Uterus (tissue), 4 donors: ENCODE measurements around the gene MYH10. TPM values are rescaled to one million over a fixed set of nuclear protein-coding genes. Genes with fewer than 3 reads are reported as not detected.

ENCODE experiments used
- DNase-seq, 2 donors: peaks; one replicate each; pipeline ENCODE4 v3.0.0-alpha.2; 2019 to 2020
- H3K27ac ChIP-seq, 2 donors: fragments of 200-600 bp; sonication (generic); 1 replicate in 1 of 2; 2 replicates in 1 of 2; pipeline ENCODE4 v1.5.1; 2016 to 2018
- H3K27me3 ChIP-seq, 2 donors: fragments of 200-600 bp; sonication (generic); one replicate each; pipeline ENCODE4 v1.5.1; 2018 to 2019; ENCODE audit warnings: control low read depth in 1 of 2
- H3K36me3 ChIP-seq, 2 donors: fragments of 200-600 bp; sonication (generic); one replicate each; pipeline ENCODE4 v1.5.1; 2019; ENCODE audit warnings: control low read depth in 1 of 2
- H3K4me1 ChIP-seq, 2 donors: fragments of 200-600 bp; sonication (generic); one replicate each; pipeline ENCODE4 v1.5.1; 2018 to 2019; ENCODE audit warnings: control low read depth in 1 of 2
- H3K4me3 ChIP-seq, 2 donors: fragments of 200-600 bp; sonication (generic); 1 replicate in 1 of 2; 2 replicates in 1 of 2; pipeline ENCODE4 v1.5.1; 2018 to 2019; ENCODE audit warnings: mild to moderate bottlenecking in 1 of 2
- H3K9me3 ChIP-seq, 2 donors: fragments of 200-600 bp; sonication (generic); one replicate each; pipeline ENCODE4 v1.5.1; 2019; ENCODE audit warnings: control low read depth in 1 of 2
- POLR2A ChIP-seq, 2 donors: fragments of 450-650 bp; IDR thresholded peaks; one replicate each; pipeline ENCODE4 v1.6.1; 2016; ENCODE audit warnings: antibody characterized with exemption in 2 of 2, mild to moderate bottlenecking in 1 of 2, moderate library complexity in 1 of 2
- intact Hi-C: fragments of 100-400 bp; cut with DNase I; formaldehyde crosslinking; loops from one replicate; pipeline ENCODE4 v1.15.1; 2023; ENCODE audit warnings: low total_unique reads
- total RNA-seq, 4 donors: library from RNA; depleted of rRNA in 3 of 4; stranded (reverse); fragments of >200 nt in 3 of 4; gene quantifications; one replicate each; pipeline versions ENCODE4 v1.1.0 to v1.2.4, GENCODE V29; 2014 to 2023
- TF ChIP-seq, protein P1 (sequence below), 4 experiments: fragments of 200-600 bp in 2 of 4; fragments of 450-650 bp in 2 of 4; sonication (generic) in 2 of 4; IDR thresholded peaks; one replicate each; pipeline ENCODE4 v1.5.1; 2016 to 2019; ENCODE audit warnings: antibody characterized with exemption in 4 of 4, mild to moderate bottlenecking in 2 of 4, moderate library complexity in 1 of 4
- donor health status: DM: yes; HTN: yes; CAD: no.

MYH10 gene
- total RNA-seq, 4 donors from 2014 or later, result 39.1 to 229 (median 65.0) TPM

DNA sequence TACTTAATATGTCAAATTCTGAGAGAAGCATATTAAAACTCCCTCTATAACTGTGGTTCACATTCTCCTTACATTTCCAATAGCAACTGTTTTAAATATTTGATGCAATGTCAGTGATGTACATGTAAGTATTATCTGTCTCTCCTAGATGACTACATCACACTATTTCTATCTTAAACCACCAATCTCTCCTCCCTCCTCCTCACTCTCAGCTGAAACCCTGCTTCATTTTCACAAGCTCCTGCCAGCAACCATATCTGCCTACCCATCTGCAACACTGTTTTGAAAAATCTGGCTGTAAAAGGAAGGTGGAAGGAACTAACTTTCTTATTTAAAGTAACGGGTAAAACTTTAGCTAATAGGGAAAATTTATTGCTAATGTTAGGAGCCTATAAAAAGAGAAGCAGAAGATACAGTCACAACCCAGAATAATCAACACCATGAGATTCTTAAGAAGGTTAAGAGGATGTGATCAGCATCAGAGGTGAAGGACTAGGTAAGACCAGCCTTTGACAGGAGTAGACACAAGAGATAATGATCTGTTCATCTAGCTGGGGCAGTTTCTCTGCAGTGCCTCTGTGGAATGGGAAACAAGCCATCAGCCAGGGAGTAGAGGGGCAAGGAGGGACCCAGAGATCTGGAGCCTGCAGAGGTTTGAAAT, 31.0 kb downstream of the MYH10 start:
- no peaks in the 10 kb centered on the region for H3K36me3 ChIP-seq

DNA sequence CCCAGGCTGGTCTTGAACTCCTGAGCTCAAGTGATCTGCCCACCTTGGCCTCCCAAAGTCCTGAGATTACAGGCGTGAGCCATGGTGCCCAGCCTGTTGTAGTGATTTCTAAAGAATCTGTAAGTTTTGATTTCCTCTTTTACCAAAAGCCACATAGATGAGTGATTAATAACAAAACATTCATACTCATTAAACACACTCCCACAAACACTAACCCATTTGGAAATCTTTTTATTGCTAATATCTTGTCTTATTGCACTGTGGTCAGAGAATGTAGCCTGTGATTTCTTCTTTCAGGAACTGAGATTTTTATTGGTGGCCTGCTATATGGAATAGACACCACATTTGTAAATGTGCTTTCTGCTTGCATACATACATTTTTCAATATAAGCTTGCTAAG, 31.6 kb downstream of the MYH10 start:
- H3K27ac ChIP-seq, result no peak overlapping the region
- H3K27me3 ChIP-seq, result no peaks in the 10 kb centered on the region
- H3K9me3 ChIP-seq, result no peaks in the 10 kb centered on the region
- no peaks in the 10 kb centered on the region for H3K36me3 ChIP-seq
- intact Hi-C loops, result no loop called here
- H3K4me3 ChIP-seq, result no peak overlapping the region
- H3K4me1 ChIP-seq, result no peaks in the 10 kb centered on the region
- TF ChIP-seq POLR2A (IDR thresholded peaks at IDR 0.05), result no peak
- TF ChIP-seq, protein P1, sequence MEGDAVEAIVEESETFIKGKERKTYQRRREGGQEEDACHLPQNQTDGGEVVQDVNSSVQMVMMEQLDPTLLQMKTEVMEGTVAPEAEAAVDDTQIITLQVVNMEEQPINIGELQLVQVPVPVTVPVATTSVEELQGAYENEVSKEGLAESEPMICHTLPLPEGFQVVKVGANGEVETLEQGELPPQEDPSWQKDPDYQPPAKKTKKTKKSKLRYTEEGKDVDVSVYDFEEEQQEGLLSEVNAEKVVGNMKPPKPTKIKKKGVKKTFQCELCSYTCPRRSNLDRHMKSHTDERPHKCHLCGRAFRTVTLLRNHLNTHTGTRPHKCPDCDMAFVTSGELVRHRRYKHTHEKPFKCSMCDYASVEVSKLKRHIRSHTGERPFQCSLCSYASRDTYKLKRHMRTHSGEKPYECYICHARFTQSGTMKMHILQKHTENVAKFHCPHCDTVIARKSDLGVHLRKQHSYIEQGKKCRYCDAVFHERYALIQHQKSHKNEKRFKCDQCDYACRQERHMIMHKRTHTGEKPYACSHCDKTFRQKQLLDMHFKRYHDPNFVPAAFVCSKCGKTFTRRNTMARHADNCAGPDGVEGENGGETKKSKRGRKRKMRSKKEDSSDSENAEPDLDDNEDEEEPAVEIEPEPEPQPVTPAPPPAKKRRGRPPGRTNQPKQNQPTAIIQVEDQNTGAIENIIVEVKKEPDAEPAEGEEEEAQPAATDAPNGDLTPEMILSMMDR (IDR thresholded peaks at IDR 0.05), result no peak
- no peak for DNase-seq

More for the DNA sequence above, 31.0 kb downstream of the MYH10 start:
- Histone ChIP-seq H3K27me3 (no peaks in the 10 kb centered on the region), H3K4me1 (no peaks in the 10 kb centered on the region), H3K4me3 (no peak overlapping the region), H3K27ac (no peak overlapping the region), H3K9me3 (no peaks in the 10 kb centered on the region)
- TF ChIP-seq POLR2A (IDR thresholded peaks at IDR 0.05), result no peak
- TF ChIP-seq, protein P1 (IDR thresholded peaks at IDR 0.05), result no peak
- intact Hi-C loops, result no loop called here
- DNase-seq, result no peak

DNA sequence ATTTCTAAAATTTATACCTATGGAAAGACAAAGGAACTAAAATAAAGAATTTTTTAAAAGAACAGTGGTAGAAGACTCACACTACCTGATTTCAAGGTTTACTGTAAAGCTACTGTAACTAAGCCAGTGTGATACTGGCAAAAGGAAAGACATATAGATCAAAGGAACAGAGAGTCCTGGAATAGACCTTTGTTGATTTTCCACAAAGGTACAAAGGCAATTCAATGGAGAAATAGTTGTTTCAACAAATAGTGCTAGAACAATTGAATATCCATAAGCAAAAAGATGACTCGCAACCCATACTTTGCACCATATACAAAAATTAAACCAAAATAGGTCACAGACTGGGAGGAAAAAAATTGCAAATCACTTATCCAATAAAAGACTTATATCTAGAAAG, 36.7 kb downstream of the MYH10 start:
- Histone ChIP-seq H3K4me3 (no peak overlapping the region), H3K27me3 (no peaks in the 10 kb centered on the region), H3K27ac (no peak overlapping the region), H3K36me3 (no peaks in the 10 kb centered on the region), H3K4me1 (no peaks in the 10 kb centered on the region), H3K9me3 (no peaks in the 10 kb centered on the region)
- intact Hi-C loops, result no loop called here
- TF ChIP-seq POLR2A (IDR thresholded peaks at IDR 0.05), result no peak
- TF ChIP-seq, protein P1 (IDR thresholded peaks at IDR 0.05), result no peak
- no peak for DNase-seq

DNA sequence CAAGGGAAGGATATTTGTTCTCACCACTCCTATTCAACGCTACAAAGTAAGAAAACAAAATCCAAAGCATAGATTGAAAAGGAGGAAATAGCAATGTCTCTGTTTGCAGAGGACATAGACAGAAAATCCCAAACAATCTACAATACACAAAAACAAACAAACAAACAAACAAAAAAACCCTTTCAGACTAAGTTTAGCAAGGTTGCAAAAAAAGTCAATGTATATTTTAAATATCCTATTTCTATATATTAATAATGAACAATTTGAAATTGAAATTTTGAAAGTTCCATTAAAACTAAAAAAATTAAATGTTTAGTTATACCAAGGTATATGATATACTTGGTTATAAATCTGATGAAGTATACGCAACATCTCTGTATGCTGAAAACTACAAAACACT, 37.2 kb downstream of the MYH10 start:
- Histone ChIP-seq H3K4me1 (no peaks in the 10 kb centered on the region), H3K4me3 (no peak overlapping the region), H3K27ac (no peak overlapping the region), H3K36me3 (no peaks in the 10 kb centered on the region), H3K9me3 (no peaks in the 10 kb centered on the region), H3K27me3 (no peaks in the 10 kb centered on the region)
- no peak for DNase-seq
- intact Hi-C loops, result no loop called here
- TF ChIP-seq, protein P1 (IDR thresholded peaks at IDR 0.05), result no peak

DNA sequence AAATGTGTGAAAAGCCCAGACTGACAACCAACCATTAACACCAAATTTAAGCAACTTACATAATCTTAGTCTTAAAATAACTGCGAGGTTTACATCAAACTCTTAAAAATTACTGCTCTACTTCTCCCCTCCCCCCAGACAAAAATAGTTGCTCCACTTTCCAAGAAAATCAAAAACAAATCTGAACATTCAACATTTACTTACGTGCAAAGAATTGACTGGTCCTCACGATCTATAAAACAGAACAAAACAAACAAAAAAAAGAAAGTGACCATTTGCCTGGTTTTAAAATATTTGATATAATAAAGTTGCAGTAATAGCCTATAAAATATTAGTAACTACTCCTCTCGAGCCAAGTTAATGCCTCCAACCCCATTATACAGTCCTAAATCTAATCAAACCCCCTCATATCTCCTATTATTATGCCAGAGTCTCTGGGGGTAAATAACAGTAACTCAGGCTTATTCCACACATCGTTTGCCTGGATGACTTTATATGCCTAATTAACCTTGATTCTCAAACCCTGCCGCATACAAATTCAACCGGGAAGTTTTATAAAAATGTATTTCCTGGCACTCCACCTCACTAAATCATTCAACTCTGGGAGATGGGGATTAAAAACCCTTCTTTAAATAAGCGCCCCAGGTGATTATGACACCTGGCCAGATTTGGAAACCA, 41.5 kb downstream of the MYH10 start:
- no peaks in the 10 kb centered on the region for H3K4me1 ChIP-seq
- no peak overlapping the region for H3K27ac ChIP-seq
- intact Hi-C loops, result no loop called here

More for the DNA sequence above, 41.5 kb downstream of the MYH10 start:
- no peaks in the 10 kb centered on the region for H3K36me3 ChIP-seq
- H3K4me3 ChIP-seq, result no peak overlapping the region
- H3K9me3 ChIP-seq, result no peaks in the 10 kb centered on the region
- DNase-seq, result no peak
- H3K27me3 ChIP-seq, result no peaks in the 10 kb centered on the region
- TF ChIP-seq POLR2A (IDR thresholded peaks at IDR 0.05), result no peak
- TF ChIP-seq, protein P1 (IDR thresholded peaks at IDR 0.05), result no peak
